Keratinocyte (primary cell): Measurements from ENCODE around the gene APMAP.

Experiments used
- EZH2 ChIP-seq: IDR thresholded peaks from one replicate; pipeline ENCODE4 v1.6.1; 2012; ENCODE audit warnings: inconsistent platforms, mild to moderate bottlenecking, low read length, moderate library complexity
- TF ChIP-seq, protein P1 (sequence below), 3 experiments: IDR thresholded peaks in 1 of 3; conservative IDR thresholded peaks in 1 of 3; optimal IDR thresholded peaks in 1 of 3; 2 replicates in 2 of 3; 3 replicates in 1 of 3; pipeline versions ENCODE3 to v1.5.1; 2011; ENCODE audit warnings: low read length in 3 of 3, mild to moderate bottlenecking in 3 of 3, moderate library complexity in 2 of 3, control low read depth in 1 of 3, inconsistent platforms in 1 of 3; ENCODE audit not compliant: insufficient read depth in 2 of 3; ENCODE audit errors: extremely low read depth in 1 of 3

DNA sequence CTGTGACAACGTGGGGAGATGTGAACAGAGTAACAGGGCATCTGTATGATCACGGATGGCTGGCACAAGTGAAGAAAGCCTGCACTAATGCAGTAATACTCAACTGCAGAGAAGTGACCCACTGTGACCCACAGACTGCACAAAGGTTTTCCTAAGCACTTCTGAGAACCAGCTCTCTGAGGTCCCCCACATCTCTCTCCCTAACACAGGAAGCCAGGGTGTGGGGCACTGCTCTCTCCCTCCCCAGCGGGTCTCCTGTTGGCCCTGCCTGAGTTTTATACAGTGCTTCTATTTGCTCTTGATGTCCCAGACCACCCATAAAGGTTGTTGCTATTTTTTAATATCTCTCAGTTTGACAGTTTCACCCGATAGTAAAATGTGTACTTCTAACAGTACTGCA lies 11.3 kb downstream of the APMAP start:
- TF ChIP-seq, protein P1, sequence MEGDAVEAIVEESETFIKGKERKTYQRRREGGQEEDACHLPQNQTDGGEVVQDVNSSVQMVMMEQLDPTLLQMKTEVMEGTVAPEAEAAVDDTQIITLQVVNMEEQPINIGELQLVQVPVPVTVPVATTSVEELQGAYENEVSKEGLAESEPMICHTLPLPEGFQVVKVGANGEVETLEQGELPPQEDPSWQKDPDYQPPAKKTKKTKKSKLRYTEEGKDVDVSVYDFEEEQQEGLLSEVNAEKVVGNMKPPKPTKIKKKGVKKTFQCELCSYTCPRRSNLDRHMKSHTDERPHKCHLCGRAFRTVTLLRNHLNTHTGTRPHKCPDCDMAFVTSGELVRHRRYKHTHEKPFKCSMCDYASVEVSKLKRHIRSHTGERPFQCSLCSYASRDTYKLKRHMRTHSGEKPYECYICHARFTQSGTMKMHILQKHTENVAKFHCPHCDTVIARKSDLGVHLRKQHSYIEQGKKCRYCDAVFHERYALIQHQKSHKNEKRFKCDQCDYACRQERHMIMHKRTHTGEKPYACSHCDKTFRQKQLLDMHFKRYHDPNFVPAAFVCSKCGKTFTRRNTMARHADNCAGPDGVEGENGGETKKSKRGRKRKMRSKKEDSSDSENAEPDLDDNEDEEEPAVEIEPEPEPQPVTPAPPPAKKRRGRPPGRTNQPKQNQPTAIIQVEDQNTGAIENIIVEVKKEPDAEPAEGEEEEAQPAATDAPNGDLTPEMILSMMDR (optimal IDR thresholded peaks at IDR 0.05 in 1 of 3, IDR thresholded peaks at IDR 0.05 in 1 of 3, conservative IDR thresholded peaks at IDR 0.05 in 1 of 3; ENCODE audit: extremely low read depth in 1 of 3, insufficient read depth in 2 of 3, low read length in 3 of 3), result no peak
- TF ChIP-seq EZH2, result no peak
